Endometrium (tissue), 2 donors: Measurements from ENCODE around the gene SPRYD4.
"Not testable (repeated sequence)": the region's sequence is repeated elsewhere in the genome, so short reads cannot be mapped to it uniquely, and the experiment has no call there.

Experiments used
- FAIRE-seq: peaks from 2 replicates; lab custom pipeline; 2012; peaks lifted over from hg19 to GRCh38; lab: Jason Lieb, UNC
- donor health status: control.
- donor health status: control.

Gene SPRYD4

DNA sequence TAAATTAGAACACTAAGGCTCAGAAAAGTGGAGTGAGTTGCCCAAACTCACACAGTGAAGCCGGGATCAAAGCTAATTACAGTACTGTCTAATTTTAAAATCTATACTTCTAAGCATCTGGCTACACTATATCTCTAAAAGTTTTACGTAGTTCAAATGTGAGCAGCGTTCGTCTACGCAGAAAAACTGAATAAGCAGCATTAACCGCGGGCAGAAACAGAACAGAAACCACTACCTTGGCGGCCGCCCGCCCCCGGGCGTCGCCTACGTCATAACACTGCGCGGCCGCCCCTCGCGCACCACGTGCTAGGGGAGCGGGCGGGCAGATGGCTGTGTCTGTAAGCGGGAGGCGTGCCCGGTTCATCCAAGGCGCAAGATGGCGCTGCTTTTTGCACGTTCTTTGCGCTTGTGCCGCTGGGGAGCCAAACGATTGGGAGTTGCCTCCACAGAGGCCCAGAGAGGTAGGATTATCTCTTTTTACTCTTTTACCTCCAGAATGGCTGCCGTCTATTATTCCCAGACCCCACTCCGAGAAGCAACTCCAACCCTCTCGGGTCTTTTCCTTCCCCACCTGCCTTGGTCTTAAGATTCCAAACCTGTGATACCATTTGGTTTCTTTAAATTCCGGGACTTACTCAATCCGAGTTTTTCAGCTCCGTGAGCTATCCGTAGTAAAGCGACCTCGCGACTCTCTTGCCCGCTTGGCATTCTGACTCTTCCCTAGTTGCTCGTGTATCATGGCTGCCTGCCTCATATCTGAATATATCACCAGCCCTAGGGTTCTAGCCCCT lies at the start of gene SPRYD4:
TSS of gene SPRYD4 (plus strand) at position 363 of the 791 bp plus-strand sequence. CDS start at position 377, 14 bp downstream.
- FAIRE-seq: no peak

DNA sequence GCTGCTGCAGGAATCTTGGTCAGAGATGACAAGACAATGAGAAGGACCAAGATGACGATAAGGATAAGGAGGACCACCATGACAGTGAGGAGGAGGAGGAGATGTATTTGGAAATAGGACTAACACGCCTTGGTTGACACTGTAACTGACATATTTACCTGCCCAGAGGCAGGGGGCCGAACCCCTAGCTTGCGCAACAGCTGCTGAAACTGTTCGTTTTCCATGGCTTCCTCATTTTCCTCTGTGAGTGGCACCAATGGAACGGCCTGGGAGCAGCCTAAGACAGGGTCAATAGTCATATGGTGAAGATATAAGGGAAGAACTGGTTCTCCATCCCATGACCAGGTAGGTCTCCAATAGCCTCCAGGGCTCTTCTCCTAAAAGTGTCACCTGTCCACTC lies 48.0 kb upstream of the SPRYD4 start:
- no peak for FAIRE-seq

DNA sequence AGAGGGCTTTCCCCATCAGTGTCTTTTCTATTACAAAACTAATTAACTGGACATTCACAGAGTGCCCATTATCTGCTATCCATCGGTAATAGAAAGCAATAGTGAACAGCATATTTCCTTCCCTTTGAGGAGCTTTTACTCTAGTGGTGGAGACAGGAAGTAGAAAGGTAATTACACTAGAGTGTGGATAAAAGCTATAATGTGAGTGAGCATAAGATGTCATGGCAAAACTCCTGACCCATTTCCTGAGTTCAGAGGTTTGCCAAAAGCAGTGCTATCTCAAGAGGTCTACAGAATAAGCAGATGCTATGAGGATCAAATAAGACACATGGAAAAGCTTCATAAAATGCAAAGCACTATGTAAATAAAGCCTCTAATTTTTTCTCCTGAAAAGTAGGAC lies 43.2 kb upstream of the SPRYD4 start:
- no peak for FAIRE-seq

DNA sequence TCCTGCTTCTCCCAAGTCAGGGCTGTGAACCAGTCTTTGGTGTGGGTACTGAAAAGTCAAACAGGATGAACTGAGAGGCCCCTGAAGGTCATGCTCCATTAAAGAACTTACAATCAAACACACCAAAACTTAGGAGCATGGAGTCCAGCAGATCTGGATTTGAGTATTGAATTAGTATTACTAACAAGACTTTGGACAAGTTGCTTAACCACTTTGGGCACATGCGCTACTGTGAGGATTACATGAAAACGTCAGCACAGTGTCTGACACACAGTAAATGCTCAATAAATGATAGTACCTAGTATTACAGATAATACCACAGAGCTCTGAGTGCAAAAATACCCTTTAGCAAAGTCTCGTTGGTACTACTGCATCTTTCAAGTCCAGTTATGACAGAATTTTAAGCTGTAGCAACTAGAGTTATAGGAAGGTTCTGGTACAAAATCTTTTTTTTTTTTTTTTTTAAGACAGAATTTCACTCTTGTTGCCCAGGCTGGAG lies 42.4 kb upstream of the SPRYD4 start:
- no peak for FAIRE-seq

DNA sequence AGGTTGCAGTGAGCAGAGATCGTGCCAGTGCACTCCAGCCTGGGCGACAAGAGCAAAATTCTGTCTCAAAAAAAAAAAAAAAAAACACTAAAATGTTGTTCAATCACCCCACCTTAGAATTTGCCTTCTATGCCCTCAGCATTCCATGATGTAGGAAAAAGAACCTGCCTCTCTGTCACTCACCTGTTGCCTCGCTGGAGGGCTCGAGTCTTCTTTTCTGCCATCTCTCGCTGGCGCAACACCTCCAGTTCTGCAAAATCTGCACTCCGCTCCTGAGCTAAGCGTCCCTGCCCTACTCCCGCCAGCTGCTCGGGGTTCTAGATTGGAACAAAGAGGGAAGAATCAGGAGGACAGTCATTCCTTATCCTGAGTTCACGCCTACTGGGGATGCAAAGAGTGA lies 37.1 kb upstream of the SPRYD4 start:
- no peak for FAIRE-seq

DNA sequence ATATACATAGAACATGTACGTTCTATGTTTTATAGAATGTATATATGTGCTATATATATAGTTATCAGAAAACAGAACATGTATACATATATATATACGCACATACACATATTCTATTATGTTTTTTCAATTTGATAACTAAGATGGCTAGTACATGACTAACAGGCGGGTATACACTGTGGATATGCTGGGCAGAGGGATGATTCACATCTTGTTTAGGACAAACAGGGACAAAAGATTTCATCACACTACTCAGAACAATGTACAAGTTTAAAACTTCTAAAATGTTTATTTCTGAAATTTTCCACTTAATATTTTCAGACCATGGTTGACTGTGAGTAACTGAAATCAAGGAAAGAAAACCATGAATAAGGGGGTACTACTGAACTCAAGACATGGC lies 36.5 kb upstream of the SPRYD4 start:
- FAIRE-seq: no peak

DNA sequence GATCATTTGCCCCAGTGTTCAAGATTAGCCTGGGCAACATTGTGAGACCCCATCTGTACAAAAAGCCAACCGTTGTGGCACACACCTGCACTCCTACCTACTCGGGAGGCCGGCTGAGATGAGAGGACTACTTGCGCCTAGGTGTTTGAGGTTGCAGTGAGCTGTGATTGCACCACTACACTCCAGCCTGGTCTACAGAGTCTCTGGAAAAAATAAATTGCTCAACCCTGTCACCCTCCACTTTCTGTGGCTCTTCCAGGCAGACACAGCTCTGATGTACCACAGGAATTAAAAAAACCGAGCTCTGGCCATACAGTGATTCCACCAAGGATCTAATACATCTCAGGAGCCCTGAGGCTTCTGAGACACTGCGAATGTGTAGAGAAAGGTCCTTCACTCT lies 33.5 kb upstream of the SPRYD4 start:
- no peak for FAIRE-seq

DNA sequence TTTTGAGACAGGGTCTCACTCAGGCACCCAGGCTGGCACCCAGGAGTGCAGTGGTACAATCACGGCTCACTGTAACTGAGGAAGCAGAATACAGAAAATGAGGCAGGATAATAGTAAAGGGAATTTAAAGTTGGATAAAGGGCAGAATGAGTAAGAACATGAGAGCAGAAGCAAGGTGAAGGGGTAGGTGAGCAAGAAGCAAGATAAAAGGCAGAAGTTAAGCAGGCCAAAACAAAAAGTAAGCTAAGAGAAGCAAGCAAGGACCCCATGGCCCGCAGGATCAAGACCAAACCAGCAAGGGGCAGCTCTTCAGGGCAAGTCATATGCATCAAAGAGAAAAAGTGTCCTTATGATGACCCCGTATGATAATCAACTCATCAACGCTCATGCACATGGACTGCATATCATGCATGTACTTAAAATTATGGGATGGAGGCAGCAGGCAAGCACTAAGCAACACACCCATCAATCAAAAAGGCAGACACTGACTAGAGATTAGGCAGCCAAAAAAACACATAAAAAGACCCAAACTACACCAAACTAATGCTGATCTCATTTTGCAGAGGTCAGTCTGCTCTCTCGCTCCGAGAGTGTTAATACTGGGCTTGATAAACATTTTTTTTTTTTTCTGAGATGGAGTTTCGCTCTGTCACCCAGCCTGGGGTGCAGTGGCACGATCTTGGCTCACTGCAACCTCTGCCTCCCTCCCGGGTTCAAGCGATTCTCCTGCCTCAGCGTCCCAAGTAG lies 30.8 kb upstream of the SPRYD4 start:
- no peak for FAIRE-seq

DNA sequence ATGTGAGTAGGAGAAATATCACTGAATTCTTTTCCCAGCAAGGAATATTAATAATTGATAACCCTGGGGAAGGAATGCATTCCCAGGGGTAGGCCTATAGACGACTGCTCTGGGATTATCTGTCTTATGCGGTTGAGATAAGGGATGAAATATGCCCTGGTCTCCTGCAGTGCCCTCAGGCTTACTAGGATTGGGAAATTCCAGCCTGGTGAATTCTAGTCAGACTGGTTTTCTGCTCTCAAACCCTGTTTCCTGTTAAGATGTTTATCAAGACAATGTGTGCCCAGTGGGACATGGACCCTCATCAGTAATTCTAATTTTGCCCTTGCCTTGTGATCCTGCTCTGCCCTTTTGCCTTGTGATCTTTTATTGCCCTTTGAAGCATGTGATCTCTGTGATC lies 25.2 kb upstream of the SPRYD4 start:
- FAIRE-seq: not testable (repeated sequence)

DNA sequence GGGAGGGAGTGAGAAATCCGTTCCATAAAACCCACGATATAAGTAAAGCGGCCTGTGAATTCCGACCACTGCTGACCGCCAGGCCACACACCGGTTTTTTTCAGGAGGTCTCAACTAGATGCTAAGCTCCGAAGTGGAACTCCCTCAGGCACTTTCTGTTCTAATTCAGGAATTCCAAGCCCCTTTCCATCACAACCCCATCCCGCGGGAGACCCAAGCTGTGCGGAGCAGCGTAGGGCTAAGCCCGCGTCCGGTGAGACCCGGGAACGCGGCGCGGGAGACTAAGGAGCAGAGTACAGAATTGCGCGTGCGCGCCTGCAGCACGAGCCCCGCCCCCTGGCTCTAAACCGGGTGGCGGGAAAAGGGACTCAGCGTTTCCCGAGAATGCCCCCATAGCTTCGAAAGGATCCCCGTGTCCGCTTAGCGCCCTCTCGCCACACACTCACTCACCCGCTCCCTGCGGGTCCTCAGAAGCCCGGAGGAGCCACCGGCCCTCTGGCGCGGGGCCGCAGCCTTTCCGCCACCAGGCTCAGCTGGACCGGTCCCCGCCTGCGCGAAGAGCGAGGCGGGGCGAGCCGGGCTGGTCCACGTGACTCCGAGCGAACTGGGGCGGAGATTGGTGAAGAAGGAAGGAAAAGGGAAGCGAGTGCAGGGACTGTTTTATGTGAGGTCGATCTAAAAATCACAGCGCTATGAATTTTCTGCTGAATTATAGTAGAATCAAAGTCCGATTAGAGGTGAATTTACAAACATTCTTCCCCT lies 19.3 kb upstream of the SPRYD4 start, which contains the start of gene TIMELESS:
TSS of gene TIMELESS (minus strand) at position 567 of the 762 bp plus-strand sequence. CDS start 15,256 bp downstream, outside the sequence.
- FAIRE-seq: peak; percentile 33

DNA sequence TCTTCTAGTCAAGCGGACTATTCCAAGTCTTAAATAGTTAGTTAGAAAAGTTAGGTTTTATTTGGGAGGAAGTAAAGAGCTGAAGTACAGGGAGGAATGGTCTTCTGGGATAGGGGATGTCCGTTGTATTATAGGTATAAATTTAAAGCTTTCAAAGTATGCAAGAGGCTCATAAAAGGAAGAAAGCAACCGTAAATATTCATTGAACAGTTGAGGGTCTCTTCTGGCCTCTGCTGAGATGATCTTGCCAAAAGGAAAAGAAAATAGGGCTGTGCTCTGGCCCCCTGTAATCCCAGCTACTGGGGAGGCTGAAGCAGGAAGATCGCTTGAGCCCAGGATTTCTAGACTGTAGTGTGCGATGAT lies 18.8 kb upstream of the SPRYD4 start:
- FAIRE-seq: no peak

DNA sequence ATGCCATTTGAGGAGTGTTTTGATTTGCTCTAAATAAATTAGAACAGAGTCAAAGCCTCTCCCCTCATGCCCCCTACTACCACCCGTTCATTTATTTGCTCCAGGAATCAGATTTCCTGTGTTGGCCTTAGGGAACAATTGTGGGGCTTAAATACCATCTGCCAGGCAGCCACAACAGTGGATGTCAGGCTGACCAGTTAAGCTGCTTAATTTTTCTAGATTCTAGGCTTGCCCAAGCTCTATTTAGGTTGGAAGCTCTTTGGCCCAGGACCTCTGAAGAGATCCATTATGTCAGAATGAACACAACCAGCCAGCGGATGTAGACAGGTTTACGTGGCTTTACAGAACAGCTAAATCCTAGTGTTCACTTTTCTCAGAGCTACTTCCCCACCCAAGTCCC lies 18.1 kb upstream of the SPRYD4 start:
- no peak for FAIRE-seq

DNA sequence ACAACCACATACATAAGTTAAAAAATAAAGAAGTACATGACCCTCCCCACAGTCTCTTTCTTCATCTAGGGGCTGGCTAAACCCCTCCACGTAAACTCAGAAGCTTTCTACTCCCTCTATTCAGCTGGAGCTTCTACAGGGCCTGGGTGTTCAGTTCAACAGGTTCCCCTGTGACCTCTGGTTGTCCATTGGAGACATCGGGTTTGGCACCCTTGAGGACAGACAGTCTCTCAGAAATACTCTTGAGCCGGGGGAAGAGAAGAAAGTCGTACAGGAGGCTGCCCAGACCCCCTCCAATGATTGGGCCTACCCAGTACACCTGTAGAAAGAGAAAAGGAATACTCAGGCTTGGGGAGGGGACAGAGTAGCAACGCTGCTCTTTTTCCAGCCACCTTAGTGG lies 17.2 kb upstream of the SPRYD4 start:
- FAIRE-seq: no peak

DNA sequence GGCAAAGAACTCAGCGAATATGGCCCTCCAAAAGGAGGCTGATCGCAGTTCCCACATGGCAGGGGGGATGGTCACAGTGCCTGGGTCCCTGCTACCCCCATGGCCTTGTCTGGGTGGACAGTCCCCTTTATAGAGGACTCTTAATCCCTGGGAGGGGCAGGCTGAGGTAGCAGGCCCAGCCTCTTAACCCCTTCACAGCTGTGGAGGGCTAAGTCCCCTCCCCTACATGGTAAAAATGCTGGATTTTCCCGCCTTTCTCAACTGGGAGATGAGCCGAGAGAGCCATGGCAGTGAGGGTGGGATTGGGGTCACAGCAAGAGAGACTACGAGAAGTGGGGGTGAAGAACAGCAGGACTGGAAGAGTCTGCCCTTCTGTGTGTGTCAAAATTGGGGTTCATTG lies 13.8 kb upstream of the SPRYD4 start, which contains the start of gene MIP:
TSS of gene MIP (minus strand) at position 101 of the 400 bp plus-strand sequence. CDS start at position 57, 44 bp downstream.
- no peak for FAIRE-seq

DNA sequence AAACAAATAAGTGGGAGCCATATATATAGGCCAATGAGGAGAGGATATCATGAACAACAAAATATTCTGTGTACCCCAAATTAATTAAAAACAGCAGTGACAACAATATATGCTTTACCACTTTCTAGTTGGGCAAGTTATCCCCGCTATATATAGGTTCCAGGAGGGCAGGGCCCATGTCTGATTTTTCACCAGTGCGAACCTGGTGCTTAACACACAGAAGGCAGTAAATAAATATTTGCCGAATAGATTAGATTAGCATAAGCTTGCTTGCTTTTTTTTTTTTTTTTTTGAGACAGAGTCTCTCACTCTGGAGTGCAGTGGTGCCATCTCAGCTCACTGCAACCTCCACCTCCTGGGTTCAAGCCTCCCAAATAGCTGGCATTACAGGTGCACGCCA lies 10.6 kb upstream of the SPRYD4 start:
- FAIRE-seq: no peak

DNA sequence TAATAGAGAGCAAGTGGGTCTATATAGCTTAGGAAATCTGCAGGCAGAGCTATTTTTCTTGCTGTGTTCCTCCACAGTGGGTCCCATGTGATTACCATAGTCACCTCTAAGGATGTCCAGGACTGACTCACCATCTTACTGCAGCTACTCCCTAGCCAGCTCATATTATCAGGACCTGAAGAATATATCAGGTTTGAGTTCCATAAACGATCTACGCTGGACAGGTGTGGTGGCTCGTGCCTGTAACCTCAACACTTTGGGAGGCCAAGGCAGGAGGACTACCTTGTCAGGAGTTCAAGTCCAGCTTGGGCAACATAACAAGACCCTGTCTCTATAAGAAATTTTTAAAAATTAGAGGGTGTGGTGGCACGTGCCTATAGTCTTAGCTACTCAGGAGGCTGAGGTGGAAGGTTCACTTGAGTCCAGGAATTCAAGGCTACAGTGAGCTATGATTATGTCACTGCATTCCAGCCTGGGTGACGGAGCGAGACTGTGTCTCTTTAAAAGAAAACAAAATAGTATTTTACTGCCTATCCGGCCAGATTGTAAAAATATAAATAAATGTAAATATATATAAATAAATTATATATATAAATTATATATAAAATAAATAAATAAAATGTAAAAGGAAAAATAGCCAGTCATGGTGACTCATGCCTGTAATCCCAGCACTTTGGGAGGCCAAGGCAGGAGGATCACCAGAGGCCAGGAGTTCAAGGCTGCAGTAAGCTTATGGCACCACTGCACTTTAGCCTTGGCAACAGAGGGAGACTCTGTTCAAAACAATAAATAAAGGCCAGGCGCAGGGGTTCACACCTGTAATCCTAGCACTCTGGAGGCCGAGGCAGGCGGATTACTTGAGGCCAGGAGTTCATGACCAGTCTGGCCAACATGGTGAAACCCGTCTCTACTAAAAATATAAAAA lies 6.9 kb upstream of the SPRYD4 start:
- FAIRE-seq: no peak

DNA sequence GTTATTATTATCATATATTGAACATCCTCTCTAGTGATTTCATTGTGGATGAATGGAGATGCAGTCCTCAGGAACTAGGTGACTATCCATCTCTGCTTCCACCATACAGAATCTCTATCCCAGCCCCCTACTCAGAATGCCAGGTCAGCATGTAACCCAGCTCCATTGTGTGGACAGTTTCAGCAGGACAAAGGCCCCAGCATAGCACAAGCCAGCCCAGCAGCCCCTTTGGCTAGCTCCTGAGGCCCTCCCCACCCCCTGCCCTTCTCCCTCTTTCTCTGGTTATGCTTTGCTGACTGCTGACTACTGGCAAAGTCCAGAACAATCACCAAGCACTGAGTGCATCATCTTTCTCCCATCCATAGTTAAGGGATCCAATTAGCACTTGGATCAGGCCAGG lies 5.8 kb upstream of the SPRYD4 start:
- FAIRE-seq: no peak

DNA sequence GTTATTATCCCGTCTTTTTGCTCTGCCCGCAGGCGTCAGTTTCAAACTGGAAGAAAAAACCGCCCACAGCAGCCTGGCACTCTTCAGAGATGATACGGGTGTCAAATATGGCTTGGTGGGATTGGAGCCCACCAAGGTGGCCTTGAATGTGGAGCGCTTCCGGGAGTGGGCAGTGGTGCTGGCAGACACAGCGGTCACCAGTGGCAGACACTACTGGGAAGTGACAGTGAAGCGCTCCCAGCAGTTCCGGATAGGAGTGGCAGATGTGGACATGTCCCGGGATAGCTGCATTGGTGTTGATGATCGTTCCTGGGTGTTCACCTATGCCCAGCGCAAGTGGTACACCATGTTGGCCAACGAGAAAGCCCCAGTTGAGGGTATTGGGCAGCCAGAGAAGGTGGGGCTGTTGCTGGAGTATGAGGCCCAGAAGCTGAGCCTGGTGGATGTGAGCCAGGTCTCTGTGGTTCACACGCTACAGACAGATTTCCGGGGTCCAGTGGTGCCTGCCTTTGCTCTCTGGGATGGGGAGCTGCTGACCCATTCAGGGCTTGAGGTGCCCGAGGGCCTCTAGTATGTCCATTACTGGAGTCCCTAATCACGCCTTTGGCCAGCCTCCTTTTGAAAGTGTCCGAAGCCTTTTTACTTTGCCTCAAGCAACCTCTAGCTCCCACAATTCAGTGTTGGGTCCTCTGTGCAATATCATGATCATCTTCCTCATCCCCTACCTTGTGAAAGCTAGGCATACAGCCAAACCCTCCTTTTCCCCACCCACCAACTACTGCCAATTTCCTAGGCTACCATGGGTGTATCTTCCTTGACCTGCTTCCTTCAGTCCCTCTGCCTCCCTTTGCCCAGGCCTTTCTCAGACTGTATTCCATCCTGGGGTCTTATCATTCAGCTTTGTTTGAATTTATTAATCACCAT lies 891 bp downstream of the SPRYD4 start:
- FAIRE-seq: no peak

DNA sequence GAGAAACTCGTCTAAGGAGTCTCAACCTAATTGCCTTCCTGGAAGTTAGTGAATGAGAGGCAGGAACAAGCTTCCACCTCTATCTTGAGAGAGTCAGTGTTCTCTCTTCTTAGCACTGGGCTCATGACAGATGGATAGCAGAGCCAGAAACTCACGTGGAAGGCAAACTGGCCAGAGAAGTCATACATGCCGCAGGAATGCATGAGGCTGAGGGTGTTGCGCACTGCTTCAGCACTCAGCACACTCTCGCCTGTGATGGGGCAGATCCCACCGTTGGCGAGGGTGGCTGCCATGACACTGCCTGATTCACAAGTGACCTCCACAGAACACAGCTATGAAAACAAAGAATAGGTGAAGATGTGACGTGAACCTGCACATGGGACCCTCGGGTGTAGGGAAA lies 6.0 kb downstream of the SPRYD4 start:
- no peak for FAIRE-seq

DNA sequence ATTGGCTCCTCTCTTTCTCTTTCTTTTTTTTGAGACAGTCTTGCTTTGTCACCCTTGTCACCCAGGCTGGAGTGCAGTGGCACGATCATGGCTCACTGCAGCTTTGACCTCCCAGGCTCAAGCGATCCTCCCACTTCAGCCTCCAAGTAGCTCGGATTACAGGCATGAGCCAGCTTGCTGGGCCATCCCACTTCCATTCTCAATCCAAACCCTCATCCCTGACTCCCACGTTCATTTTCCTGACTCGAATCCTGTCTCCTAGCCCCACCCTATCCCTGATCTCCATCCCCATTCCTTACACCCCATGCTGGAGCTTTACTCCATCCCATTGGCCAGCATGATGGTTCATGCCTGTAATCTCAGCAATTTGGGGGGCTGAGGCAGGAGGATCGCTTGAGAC lies 7.8 kb downstream of the SPRYD4 start:
- FAIRE-seq: no peak
